GM19438 (cell line): ENCODE data around the gene BCAM.
"Not testable (repeated sequence)": the region's sequence is repeated elsewhere in the genome, so short reads cannot be mapped to it uniquely, and the experiment has no call there.

Experiments
- ATAC-seq: cut with Tn5 transposase; IDR thresholded peaks from one replicate; pipeline ENCODE4 v1.9.1; 2021; ENCODE audit warnings: low read depth; ENCODE audit not compliant: unreplicated experiment

The BCAM gene

DNA sequence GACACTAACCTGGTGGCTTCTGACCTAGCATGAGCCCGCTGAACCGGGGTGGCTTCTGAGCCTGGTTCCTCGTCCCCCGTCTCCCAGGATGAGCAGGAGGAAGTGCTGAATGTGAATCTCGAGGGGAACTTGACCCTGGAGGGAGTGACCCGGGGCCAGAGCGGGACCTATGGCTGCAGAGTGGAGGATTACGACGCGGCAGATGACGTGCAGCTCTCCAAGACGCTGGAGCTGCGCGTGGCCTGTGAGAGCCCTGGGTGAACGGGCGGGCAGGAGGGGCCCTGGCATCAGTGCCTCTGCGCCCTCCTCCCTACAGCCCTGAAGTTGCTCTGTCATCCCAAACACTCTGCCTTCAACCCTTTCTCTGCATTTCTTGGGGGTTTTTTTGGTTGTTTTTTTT, 5.6 kb downstream of the BCAM start:
- ATAC-seq, result no peak

DNA sequence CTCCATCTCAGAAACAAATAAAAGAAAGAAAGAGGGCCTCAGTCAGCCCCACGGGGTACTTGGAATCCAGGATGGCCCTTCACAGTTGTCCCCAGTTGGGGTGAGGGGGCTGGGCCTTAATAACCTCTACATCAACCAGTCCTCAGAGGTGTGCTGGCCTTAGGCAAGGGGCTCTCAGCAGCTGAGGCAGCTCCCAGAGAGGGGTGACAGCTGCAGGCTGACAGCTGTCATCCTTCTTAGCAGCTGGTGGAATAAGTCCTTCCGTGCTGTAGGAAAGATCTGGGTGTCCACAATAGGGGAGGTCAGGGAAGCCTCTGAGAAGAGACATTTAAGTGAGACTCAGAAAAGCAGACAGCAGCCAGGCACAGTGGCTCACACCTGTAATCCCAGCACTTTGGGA, 7.4 kb downstream of the BCAM start:
- ATAC-seq, result no peak

DNA sequence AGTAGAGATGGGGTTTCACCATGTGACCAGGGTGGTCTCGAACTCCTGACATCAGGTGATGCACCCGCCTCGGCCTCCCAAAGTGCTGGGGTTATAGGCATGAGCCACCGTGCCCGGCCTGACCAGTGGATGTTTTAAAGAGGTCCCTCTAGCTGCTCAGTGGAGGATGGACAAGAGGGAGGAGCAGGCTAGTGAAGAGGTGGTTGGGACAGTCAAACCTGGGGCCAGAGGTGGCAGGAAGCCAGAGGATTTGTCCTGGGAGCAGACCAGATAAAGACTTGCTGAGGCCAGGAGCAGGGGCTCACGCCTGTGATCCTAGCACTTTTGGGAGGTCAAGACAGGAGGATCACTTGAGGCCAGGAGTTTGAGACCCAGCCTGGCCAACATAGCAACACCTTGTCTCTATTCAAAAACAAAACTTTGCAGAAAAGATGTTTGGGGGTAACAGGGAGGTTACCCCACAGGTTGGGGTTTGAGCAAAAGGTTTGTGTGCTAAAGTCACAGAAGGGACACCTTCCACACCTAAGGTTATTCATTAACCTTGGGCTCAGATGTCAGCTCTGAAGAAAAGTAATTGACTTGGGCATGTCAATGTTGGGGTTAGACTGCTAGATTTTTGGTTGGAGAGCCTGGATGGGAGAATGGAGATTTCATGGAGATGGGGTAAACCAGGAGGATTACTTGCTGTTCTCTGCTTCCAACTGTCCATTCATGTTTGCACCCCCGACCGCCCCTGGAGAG, 9.0 kb downstream of the BCAM start:
- ATAC-seq, result no peak

DNA sequence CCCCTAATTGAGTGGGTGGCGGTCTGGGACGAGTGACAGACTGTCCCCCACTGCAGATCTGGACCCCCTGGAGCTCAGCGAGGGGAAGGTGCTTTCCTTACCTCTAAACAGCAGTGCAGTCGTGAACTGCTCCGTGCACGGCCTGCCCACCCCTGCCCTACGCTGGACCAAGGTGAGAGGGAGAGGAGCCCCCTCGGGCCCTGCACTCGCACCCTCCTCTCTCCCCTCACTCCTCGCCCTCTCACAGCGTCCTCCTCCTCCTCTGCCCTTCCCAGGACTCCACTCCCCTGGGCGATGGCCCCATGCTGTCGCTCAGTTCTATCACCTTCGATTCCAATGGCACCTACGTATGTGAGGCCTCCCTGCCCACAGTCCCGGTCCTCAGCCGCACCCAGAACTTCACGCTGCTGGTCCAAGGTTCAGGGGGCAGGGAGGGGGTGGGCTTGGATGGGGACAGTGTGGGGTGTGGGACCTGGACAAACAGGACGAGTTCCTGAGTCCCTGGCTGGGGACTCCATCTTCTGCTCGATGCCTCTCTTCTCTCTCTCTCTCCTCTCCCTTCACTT, 9.6 kb downstream of the BCAM start:
- no peak for ATAC-seq

DNA sequence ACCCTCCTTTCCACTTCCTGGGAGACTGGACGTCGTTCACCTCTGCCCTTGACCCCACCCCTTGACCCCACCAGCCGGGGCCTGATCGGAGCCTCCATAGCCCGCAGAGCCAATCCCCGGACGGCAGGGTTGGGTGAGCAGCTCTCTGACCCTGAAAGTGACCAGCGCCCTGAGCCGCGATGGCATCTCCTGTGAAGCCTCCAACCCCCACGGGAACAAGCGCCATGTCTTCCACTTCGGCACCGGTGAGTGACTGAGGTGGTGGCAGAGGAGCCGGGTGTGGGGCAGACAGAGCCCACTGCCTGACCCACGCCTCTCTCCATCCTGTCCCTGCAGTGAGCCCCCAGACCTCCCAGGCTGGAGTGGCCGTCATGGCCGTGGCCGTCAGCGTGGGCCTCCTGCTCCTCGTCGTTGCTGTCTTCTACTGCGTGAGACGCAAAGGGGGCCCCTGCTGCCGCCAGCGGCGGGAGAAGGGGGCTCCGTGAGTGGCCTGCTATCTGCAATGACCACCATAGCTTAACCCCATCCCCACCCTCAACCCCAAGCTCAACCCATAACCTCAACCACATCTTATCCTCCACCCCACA, 10.4 kb downstream of the BCAM start:
- no peak for ATAC-seq

DNA sequence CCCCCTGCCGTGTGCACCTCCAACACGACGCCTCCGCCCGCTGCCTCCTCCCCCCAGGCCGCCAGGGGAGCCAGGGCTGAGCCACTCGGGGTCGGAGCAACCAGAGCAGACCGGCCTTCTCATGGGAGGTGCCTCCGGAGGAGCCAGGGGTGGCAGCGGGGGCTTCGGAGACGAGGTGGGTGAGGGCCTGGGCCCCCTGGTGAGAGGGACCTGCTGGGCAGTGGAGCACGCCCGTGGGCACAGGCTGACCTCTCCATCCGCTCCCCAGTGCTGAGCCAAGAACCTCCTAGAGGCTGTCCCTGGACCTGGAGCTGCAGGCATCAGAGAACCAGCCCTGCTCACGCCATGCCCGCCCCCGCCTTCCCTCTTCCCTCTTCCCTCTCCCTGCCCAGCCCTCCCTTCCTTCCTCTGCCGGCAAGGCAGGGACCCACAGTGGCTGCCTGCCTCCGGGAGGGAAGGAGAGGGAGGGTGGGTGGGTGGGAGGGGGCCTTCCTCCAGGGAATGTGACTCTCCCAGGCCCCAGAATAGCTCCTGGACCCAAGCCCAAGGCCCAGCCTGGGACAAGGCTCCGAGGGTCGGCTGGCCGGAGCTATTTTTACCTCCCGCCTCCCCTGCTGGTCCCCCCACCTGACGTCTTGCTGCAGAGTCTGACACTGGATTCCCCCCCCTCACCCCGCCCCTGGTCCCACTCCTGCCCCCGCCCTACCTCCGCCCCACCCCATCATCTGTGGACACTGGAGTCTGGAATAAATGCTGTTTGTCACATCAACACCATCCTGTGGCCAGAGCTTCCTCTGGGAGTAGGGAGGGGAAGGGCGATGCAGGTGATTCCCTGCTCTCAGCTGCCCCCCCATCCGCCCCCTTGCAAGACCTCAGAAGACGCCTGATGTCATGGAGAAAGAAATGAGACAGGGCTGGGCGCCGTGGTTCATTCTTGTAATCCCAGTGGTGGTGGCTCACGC, 12.0 kb downstream of the BCAM start:
- ATAC-seq, result no peak

DNA sequence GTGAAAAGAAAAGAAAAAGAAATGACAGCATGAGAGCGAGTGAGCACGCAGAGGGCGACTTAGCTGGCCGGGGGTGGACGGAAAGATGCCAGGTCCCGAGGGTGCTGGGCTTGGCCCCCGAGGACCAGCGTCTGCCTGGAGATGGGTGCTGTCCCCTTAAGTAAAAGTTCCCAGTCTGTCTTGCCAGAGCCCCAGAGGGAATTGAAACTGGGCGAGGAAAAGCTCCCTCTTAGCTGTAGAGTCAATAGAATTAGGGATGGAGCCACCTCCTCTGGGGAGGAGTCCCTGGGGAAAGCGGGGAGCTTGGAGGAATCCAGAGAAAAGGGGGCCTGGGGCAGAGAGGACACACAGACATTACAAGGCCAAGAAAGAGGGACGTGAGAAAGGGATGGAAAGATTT, 13.3 kb downstream of the BCAM start:
- no peak for ATAC-seq

DNA sequence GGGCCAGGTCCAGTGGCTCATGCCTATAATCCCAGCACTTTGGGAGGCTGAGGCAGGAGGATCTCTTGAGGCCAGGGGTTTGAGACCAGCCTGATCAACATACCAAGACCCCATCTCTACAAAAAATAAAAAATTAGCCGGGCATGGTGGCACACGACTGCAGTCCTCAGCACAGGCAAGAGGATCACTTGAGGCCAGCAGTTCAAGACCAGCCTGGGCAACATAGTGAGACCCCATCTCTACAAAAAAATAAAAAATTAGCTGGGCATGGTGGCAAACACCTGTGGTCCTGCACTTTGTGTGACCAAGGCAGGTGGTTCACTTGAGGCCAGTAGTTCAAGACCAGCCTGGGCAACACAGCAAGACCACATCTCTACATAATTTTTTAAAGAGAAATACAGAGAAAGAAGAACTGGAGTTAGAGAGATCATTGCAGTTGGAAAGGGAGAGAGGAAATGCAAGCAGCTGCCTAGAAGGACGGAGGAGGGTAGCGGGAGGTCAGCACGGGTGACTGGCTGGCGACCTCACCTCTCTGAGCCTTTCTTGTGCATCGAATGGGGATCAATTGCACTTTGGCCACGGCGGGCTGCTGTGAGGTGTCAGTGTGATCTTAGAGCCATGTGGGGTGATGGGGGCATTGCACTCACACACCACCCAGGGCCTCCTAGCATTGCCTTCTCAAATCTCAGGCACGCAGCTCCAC, 13.9 kb downstream of the BCAM start:
- no peak for ATAC-seq

DNA sequence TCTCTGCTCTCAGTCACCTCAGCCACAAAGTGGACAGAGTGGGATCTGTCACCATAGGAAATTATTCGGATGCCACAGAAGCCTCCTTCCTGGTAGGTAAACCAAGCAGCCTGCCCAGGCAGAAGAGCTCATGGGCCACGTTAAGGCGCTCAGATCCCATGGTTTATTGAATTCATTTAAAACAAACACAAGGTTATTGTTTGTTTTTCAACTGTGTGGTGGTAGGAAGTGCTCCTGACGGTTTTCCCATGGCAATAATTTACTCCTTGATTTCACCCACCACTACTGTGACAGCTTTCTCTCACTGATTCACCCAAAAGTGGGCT, 14.4 kb downstream of the BCAM start:
- no peak for ATAC-seq

DNA sequence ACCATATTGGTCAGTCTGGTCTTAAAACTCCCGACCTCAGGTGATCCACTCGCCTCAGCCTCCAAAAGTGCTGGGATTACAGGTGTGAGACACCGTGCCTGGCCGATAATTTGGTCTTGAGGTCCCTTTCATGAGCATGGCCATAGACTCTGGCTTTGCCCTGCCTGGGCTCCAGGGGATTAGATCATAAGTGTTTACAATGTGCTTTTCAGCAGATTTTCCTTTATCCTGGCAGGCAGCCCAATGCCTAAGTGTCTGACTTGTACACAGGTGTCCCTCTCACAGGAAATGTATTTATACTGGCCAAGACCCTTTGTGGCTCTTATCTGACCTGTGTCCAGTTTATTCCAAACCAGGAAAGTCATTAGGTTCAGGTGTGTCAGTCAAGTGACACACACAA, 15.9 kb downstream of the BCAM start:
- no peak for ATAC-seq

DNA sequence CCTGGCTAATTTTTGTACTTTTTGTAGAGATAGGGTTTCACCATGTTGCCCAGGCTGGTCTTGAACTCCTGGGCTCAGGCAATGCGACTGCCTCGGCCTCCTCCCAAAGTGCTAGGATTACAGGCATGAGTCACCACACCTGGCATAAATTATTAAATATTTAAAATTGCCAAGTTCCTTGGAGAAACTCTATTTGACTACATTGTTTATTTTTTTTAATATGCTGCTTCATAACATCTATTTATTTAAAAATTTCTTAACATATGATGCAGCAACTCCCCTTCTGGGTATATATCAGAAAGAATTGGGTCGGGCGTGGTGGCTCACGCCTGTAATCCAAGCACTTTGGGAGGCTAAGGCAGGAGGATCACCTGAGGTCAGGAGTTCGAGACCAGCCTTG, 24.0 kb downstream of the BCAM start:
- not testable (repeated sequence) for ATAC-seq

DNA sequence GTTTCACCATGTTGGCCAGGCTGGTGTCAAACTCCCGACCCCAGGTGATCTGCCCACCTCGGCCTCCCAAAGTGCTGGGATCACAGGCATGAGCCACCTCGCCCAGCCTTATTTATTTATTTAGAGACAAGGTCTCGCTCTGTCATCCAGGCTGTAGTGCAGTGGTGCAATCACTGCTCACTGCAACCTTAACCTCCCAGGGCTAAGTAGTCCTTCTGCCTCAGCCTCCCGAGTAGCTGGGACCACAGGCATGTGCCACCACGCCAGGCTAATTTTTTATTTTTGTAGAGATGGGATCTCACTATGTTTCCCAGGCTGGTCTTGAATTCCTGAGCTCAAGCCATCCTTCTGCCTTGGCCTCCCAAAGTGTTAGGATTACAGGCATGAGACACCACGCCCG, 25.5 kb downstream of the BCAM start:
- not testable (repeated sequence) for ATAC-seq

DNA sequence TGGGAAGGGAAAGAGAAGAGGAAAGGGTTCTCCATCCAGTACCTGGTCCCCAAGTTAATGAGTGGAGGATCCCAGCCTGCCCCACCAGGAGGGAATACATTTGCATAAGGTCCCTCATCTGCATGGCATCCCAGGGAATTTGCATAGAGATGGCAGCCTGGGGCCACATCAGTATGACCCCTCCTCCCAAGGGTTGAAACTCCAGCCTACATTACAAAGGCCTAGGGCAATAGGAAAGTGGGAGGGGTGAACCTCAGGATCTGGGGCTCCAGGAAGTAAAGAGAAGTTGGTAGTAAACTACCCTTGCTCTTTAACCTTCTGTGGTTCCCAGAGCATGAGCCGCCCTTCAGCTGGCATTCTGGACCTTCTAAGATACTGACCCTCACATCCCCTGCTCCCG, 30.4 kb downstream of the BCAM start:
- ATAC-seq, result no peak

DNA sequence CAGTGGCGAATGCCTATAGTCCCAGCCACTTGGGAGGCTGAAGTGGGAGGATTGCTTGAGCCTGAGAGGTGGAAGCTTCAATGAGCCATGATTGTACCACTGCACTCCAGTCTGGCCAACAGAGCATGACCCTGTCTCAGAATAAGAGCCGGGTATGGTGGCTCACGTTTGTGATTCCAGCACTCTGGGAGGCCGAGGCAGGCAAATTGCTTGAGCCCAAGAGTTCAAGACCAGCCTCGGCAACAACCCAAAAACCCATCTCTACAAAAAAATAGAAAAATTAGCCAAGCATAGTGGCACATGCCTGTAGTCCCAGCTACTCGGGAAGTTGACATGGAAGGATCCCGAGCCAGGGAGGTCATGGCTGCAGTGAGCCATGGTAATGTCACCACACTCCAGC, 31.9 kb downstream of the BCAM start:
- ATAC-seq, result no peak

DNA sequence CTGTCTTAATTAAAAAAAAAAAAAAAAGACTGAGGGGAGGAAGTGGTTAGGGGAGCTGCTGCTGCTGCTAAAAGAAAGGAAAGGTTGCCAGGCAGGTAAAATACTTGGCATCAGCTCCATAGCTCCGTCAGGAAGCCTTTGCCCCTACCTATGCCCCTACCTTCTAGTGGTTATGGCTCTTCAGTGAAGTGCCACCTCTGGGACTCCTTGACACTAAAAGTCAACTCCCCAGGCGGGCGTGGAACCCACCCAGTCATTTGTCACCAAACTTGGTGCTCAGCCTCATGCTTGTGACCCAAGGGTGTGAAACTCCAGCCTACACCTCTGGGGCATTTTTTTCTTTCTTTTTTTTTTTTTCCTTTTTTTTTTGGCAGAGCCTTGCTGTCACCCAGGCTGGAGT, 32.3 kb downstream of the BCAM start:
- no peak for ATAC-seq

DNA sequence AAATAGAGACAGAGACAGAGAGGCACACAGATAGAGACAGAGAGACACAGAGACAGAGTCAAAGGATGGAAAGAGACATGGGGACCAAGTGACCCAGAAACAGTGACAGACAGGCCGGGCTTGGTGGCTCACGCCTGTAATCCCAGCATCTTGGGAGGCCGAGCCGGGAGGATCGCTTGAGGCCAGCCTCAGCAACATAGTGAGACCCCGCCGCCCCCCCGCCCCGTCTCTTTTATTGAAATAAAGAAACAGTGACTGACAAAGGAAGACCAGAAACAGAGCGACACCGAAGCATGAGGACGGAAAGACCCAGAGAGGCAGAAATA, 36.3 kb downstream of the BCAM start:
- no peak for ATAC-seq

DNA sequence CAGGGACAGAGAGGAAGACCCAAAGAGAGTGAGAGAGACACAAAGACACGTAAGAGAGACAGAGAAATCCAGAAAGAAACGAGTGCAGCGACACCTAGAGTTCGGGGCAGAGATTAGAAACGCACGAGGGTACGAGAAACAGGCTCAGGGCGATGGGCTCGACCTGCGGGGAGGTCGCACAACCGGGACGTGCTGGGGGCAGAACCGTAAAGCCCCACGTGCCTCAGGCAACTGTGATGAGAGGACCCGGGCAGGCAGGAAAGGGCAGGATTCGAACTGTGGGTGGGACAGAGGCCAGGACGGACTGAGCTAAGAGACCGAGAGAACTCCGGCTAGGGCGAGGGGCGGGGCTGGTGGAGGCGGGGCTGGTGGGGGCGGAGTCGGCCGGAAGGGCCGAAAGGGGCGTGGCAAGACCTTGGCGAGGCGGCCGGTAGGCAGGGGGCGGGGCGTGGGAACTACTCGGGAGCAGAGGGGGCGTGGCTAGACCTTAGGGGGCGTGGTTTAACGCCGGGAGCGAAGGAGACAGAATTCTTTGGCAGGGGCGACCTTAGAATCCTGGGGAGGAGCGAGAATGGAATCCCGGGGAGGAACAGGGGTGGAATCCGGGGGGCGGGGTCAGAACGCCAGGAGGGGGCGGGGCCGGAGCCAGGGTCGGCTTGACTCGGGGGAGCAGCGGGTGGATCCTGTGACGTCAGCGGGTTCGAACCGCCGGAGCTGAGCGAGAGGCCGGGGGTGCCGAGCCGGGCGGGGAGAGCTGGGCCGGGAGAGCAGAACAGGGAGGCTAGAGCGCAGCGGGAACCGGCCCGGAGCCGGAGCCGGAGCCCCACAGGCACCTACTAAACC, 36.9 kb downstream of the BCAM start, which contains the start of gene NECTIN2:
TSS of gene NECTIN2 (plus strand) at position 686 of the 843 bp plus-strand sequence. CDS start 229 bp downstream, outside the sequence.
- no peak for ATAC-seq

DNA sequence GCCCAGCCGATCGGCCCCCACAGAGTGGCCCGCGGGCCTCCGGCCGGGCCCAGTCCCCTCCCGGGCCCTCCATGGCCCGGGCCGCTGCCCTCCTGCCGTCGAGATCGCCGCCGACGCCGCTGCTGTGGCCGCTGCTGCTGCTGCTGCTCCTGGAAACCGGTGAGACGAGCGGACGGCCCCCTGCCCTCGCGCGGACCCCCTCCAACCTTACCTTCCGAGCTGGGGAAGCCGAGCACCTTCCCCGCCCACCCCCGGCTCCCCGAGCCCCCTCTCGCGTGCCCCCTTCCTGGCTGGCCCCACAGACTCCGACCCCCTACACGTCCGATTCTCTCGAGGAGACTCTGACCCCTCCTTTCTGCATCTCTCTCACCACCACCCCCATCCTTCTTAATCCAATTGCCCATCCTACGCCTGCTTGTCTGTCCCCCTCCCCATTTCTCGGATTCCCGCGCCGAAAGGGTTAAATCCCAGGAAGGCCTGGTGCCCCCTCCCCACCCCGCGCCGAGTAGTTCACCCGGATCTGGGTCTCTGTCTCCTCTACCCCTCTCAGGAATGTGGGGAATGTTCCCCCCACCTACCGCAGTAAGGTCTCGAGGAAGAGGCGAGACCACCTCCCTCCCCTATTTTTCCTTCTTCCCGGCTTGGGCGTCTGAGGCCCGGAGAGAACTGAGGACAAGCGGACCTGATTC, 37.7 kb downstream of the BCAM start:
- no peak for ATAC-seq
